ENCODE results near the gene IRF2. TPM values are rescaled to one million over a fixed set of nuclear protein-coding genes. Genes with fewer than 3 reads are reported as not detected.
"Not testable (repeated sequence)": the region's sequence is repeated elsewhere in the genome, so short reads cannot be mapped to it uniquely, and the experiment has no call there.

Gene IRF2
- total RNA-seq, 1 experiment from 2014 or later, result 6.6 TPM

DNA sequence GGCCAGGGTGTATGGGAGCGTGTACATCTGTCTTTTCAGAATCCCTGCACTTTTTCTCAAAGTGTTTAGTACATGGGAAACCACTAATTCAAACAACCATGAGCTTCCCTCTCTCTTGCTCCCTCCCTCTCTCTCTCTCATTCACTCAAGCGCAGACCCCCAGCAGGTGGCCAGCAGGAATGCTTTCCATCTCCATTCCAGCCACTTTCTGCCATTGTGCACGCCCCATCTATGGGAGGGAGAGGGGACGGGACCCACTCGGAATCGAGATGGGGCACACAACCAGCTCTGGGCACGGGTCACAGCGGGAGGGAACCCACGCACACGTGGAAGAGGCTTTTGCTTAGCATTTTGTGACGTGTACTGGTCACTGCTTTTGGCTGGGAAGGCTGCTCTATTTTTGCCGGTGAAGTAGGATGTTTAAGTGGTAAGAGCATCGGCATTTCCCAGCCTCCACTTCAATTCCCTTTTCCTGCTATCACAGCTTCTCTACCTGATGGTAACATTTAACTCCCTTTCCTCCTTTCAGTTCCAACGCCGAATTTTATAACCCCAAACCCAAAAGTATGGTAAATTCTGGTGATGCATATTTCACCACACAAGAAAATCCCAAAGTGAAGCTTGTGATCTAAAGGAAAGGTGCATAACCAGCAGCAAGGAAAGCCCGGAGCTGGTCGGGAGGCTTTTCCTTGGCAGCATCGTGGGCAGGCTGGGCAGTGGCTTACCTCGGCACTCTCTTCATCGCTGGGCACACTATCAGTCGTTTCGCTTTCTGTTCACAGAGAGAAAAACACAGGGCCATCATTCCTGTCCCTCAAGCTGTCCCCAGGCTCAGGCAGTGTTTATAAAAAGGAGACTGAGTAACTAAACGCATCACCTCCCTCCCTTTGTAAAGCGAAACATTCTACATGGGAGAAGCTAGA, 84.1 kb downstream of the IRF2 start:
- no peak for DNase-seq (ENCODE audit: low spot score)

- no peak for DNase-seq (ENCODE audit: low spot score)
Measured at GRCh38 chr4:184388106-184388505, 86.2 kb downstream of the IRF2 start.

DNA sequence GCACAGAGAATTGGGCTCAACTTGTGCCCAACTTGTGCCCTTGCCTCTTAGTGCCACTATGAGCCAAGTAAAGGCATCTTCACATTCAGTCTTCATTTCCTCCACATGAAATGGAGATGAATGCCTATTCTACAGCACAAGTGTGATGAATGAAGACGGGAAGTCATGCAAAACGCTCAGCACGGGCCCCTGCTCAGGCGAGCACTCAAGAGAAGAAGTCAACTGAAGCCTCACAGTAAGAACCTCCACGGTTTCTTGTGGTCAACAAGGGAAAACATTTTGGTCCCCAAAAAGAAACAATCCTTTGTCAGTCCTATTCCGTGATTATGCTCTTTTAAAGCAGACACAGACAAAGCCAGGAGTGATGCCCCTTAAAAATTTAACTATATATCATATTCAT, 87.0 kb downstream of the IRF2 start:
- DNase-seq (ENCODE audit: low spot score), result no peak

DNA sequence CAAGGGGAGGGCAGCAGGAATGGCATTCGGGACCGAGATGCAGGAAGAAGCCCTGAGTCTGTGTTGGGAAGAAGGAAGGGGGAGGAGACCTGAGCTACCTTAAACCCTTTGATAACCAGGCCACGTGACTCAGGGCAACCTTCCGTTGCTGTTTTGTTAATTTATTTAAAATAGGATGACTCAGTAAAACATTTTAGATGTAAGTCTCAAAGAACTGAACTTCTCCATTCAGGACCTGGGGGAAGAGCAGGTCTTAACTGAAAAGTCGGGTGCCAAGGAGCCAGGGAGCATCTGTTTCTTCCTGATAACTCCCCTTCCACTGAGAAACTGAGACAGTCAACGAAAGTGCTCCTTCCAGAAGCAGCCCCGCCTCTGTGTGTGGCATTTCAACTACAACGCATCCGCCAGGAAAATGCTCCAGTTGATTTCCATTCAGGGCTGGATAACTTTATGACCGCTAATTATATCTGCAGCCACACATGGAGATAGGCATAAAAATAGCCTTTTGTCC, 88.0 kb downstream of the IRF2 start:
- DNase-seq (ENCODE audit: low spot score), result no peak

DNA sequence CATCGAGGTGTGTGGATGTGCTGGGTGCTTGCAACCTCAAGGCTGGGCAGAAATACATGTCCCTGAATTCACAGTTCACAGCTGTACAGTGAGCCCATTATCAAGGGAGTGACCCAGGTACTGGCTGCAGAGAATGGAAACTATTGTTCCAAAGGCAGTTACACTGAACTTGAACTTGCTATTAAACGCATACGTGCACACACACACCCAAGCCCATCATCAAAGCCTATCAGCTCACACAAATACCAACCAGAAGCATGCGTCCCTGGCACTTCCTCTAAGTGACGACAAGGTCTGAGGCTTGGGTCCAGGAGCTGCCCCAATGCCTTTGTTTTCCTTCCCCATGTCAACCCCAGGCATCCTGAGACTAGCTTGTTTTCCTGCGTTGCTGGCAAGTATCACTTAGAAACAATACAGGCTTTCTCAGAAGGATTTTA, 88.6 kb downstream of the IRF2 start:
- DNase-seq (ENCODE audit: low spot score), result no peak

- DNase-seq (ENCODE audit: low spot score), result no peak
Measured at GRCh38 chr4:184384810-184385557, 89.4 kb downstream of the IRF2 start.

- peak; percentile 13 for DNase-seq (ENCODE audit: low spot score)
Measured at GRCh38 chr4:184384056-184384809, 90.1 kb downstream of the IRF2 start.

DNA sequence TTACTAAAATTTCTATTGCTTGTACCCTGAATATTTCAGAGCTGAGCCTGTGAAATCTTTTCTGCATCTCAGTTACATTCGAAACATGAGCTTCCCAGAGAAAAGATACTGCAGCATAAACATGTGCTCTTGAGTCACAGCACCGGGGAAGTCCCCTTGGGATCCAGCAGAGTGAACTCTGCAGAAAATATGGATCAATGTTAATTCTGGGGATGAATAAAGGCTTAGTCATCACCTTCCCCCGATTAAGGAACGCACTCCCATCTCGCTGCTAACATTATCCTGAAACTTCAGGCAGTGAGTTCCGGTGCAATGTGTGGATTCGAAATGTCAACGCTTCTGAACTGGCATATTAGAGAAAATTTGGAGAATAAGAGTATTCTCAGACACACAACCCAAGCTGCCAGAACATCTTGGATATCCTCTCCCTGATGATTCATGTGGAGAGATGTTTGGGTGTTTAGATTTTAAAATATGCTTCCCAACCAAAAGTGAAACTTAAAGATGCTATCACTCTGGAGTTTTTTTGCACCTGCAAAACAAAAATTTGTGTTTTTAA, 90.8 kb downstream of the IRF2 start:
- no peak for DNase-seq (ENCODE audit: low spot score)

- no peak for DNase-seq (ENCODE audit: low spot score)
Measured at GRCh38 chr4:184382189-184382846, 92.0 kb downstream of the IRF2 start.

- no peak for DNase-seq (ENCODE audit: low spot score)
Measured at GRCh38 chr4:184380707-184381106, 93.6 kb downstream of the IRF2 start.

GRCh38 chr4:184380214-184380613, 94.1 kb downstream of the IRF2 start:
- DNase-seq (ENCODE audit: low spot score), result not testable (repeated sequence)

DNA sequence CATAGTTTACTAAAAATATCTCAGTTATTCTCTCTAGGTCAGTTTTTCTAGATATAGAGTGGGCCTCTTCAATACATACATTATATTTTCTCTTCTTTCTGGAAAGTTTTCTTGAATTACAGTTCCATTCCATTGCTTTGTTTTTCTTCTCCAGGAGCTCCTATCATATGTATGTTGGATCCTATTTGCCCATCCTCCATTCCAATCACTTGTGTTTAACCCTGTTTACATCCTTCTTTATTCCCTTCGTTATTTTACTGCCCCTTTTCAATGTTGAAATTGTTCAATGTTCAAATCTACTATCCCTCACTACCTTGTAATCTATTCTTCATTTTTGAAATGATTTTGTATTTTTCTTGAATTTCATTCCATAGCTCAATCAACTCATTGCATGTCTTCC, 97.4 kb downstream of the IRF2 start:
- DNase-seq (ENCODE audit: low spot score), result no peak

GRCh38 chr4:184376126-184376838, 98.1 kb downstream of the IRF2 start:
- DNase-seq (ENCODE audit: low spot score), result no peak

DNA sequence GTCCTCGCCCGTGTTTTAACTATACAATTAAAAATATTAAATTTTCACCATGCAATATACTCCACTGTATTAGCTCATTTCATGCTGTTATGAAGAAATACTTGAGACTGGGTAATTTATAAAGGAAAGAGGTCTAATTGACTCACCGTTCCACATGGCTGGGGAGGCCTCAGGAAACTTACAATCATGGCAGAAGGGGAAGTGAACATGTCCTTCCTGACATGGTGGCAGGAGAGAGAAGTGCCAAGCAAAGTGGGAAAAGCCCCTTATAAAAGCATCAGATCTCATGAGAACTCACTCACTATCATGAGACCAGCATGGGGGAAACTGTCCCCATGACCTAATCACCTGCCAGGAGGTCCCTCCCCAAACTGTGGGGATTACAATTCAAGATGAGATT, 98.7 kb downstream of the IRF2 start:
- DNase-seq (ENCODE audit: low spot score), result not testable (repeated sequence)

DNA sequence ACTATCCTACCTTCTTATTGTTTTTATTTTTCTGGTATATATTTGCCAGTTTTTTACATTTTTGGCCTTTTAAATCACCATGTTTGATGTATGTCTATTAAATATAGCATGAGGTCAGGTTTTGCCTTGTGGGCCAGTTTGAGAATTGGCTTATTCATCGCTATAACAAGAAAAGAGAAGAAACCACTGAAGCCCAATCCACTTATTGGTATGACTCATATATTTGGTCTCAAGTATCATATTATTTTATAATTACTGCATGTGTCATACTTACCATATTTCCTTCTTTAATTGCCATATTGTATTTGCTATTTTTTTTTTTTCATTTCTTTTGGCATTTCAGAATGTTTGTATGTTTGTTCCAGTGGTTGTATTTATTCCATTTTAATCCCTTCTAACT, 99.3 kb downstream of the IRF2 start:
- DNase-seq (ENCODE audit: low spot score), result no peak

DNA sequence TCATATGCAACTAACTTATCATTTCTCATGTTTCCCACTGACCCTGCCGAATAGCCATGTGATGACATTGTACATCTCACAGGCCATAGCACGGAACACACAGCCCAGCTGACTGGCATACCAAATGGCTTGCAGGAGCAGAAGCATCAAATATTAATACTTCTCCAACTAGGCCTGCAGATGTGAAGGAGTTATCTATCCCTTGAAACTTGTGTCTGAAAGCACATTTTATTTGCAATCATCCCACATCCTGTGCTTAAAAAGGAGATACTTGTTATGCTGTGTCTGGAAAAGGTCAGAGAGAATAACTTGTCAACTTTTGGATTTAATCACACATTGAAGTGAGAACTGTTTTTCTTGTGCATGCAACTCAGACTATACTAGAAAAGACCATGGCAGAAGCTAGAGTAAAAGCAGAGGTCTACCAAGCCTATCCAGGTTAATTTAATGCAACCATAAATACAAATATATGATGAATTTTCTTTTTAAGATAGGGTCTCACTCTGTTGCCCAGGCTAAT, 100.4 kb downstream of the IRF2 start:
- DNase-seq (ENCODE audit: low spot score), result no peak

GRCh38 chr4:184371390-184371787, 103.0 kb downstream of the IRF2 start:
- DNase-seq (ENCODE audit: low spot score), result no peak

DNA sequence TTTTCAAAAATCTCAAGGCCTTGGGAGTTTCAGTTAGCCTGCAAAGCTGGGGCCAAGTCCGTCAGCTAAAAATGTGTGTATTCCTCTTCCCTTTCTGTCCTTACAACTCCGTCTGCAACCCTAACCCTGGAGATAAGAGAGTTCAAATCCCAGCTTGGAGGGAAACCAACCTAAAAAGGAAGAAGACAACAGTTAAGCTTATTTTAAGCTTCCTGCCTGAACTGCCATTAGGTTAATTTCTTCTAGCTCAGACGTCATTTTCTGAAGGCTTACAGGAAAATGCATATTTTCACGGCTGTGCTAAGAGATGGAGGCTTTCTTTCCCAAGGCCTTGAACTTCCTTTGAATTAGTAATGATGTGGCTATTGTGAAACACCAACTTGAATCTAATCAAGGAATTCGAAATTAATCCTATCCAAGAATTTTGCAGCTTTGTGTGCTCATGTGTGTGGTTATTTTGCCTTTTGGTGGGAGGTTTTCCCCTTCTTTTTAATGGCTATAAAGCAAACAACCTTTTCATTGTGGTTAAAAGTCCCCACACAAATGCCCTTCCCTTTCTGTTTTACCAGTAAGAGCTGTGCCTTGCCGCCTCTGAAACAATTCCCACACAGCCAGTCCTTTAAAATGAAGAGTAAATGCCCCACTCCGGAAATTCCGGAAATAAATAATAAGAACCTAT, 103.5 kb downstream of the IRF2 start:
- no peak for DNase-seq (ENCODE audit: low spot score)

GRCh38 chr4:184369871-184370270, 104.5 kb downstream of the IRF2 start:
- no peak for DNase-seq (ENCODE audit: low spot score)

Measured in HT-29 (cell line).